ENCODE results near the gene ZNF397.
"Not testable (repeated sequence)": the region's sequence is repeated elsewhere in the genome, so short reads cannot be mapped to it uniquely, and the experiment has no call there.

GRCh38 chr18:35205746-35206458 is 34.9 kb upstream of the ZNF397 start:
- TF ChIP-seq CTCF (conservative IDR thresholded peaks at IDR 0.05); ZFX (IDR thresholded peaks at IDR 0.05): not testable (repeated sequence)

Data from C4-2B (cell line).